Measurements from ENCODE around the gene RASL10A.

RASL10A gene

GRCh38 chr22:29269230-29269604 is 46.3 kb downstream of the RASL10A start:
- peaks cover 96% of the 10 kb centered on the region for H3K36me3 Mint-ChIP-seq (ENCODE audit: low read depth)
- no peaks in the 10 kb centered on the region for H3K9me3 Mint-ChIP-seq
- intact Hi-C loops (cut with micrococcal nuclease), result loop anchor here (2.0 kb wide), 3 partner anchors 34 to 116 kb away; no protein-coding TSS in a partner anchor
- H3K4me1 Mint-ChIP-seq (ENCODE audit: low read depth), result peaks cover 56% of the 10 kb centered on the region
- peak overlapping the region; percentile 100 for H3K27ac Mint-ChIP-seq
- H3K27me3 Mint-ChIP-seq, result no peaks in the 10 kb centered on the region
- peak overlapping the region; percentile 87 for H3K4me3 Mint-ChIP-seq

- intact Hi-C loops (cut with micrococcal nuclease), result loop anchor here (2.0 kb wide), 3 partner anchors 34 to 116 kb away; no protein-coding TSS in a partner anchor
Measured at GRCh38 chr22:29268511-29269229, 46.8 kb downstream of the RASL10A start.

GRCh38 chr22:29267858-29268510 is 47.5 kb downstream of the RASL10A start, which contains the start of the genes EWSR1 and RHBDD3:
Gene EWSR1 (plus strand): TSS chr22:29268268. CDS start chr22:29268337, 69 bp downstream.
Gene RHBDD3 (minus strand): TSS chr22:29267981. CDS start chr22:29265626, 2,355 bp downstream.
- H3K27me3 Mint-ChIP-seq, result no peaks in the 10 kb centered on the region
- peak within 1 kb of the TSS; percentile 100 for H3K27ac Mint-ChIP-seq
- H3K4me3 Mint-ChIP-seq, result peak within 1 kb of the TSS; percentile 87
- no peaks in the 10 kb centered on the region for H3K9me3 Mint-ChIP-seq
- H3K36me3 Mint-ChIP-seq (ENCODE audit: low read depth), result peaks cover 93% of the 10 kb centered on the region
- intact Hi-C loops (cut with micrococcal nuclease), result loop anchor here (2.0 kb wide), 3 partner anchors 35 to 115 kb away; no protein-coding TSS in a partner anchor
- H3K4me1 Mint-ChIP-seq (ENCODE audit: low read depth), result peaks cover 47% of the 10 kb centered on the region

More at GRCh38 chr22:29268511-29269229, 46.8 kb downstream of the RASL10A start:
- Mint-ChIP-seq H3K27ac (peak overlapping the region; percentile 100), H3K36me3 (ENCODE audit: low read depth) (peaks cover 96% of the 10 kb centered on the region), H3K4me3 (peak overlapping the region; percentile 87), H3K27me3 (no peaks in the 10 kb centered on the region), H3K9me3 (no peaks in the 10 kb centered on the region), H3K4me1 (ENCODE audit: low read depth) (peaks cover 54% of the 10 kb centered on the region)

DNA sequence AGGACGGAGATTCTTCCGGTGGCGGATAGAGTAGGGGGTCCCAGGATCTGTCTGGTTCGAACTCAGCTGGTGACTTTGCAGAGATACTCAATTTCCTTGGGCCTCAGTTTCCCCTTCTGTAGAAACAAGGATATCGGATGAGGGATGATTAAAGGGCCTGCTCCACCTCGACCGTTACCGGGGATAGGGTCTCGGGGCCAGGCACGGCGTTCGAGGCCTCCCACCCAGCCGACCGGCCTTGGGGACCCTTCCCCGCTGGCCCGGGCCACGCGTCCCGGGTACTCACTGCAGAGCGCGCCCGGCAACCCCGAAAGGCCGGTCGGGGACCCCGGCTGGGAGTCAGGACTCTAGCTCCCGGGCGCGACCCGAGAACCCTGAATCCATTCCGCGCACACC is 48.0 kb downstream of the RASL10A start:
- no peaks in the 10 kb centered on the region for H3K27me3 Mint-ChIP-seq
- peaks cover 46% of the 10 kb centered on the region for H3K4me1 Mint-ChIP-seq (ENCODE audit: low read depth)
- intact Hi-C loops (cut with micrococcal nuclease), result no loop called here
- H3K9me3 Mint-ChIP-seq, result no peaks in the 10 kb centered on the region
- H3K36me3 Mint-ChIP-seq (ENCODE audit: low read depth), result peaks cover 88% of the 10 kb centered on the region
- H3K27ac Mint-ChIP-seq, result peak overlapping the region; percentile 100
- H3K4me3 Mint-ChIP-seq, result peak overlapping the region; percentile 87

DNA sequence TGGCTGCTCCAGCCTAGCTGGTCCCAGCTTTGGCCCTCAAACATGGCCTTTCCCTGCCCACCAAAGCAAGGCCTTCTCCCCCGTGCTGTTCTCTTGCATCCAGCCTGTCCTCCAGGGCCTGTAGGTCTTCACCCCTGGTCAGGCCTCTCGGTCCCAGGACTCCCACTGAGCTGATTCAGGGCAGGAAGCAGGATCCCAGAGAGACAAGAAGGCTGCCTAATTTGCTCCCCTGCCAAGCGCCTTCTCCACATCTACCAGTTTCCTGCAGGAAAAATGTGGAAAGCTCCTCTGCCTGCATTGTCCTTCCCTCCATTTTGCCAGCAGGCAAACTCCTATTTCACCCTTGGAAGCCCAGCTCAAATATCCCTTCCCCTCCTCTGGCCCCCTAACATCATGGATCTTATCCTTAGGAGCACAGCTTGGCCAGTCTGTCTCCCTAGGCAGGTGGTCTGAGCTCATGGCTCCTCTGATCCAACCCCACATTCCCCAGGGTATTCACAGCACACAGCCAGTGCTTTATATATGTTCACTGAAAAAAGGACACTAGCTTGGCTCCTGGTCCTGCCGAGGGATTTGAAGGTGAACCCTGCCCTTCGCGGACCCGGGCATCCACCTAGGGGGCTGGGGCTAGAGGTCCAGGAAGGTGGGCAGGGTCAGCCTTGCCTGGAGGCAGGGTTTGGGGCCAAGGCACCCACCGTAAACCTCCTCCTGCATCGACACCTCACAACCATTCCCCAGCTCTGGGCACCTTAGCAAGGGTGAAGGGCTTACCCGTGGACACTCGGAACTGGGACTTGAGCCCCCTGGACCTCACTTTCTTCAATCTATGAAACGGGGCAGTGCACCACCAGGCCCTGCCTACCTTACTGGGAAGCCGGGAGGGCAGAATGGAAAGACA is 48.7 kb downstream of the RASL10A start:
- H3K4me3 Mint-ChIP-seq, result peak overlapping the region; percentile 87
- H3K36me3 Mint-ChIP-seq (ENCODE audit: low read depth), result peaks cover 82% of the 10 kb centered on the region
- H3K27me3 Mint-ChIP-seq, result no peaks in the 10 kb centered on the region
- peak overlapping the region; percentile 100 for H3K27ac Mint-ChIP-seq
- H3K9me3 Mint-ChIP-seq, result no peaks in the 10 kb centered on the region
- intact Hi-C loops (cut with micrococcal nuclease), result no loop called here
- H3K4me1 Mint-ChIP-seq (ENCODE audit: low read depth), result peaks cover 42% of the 10 kb centered on the region

DNA sequence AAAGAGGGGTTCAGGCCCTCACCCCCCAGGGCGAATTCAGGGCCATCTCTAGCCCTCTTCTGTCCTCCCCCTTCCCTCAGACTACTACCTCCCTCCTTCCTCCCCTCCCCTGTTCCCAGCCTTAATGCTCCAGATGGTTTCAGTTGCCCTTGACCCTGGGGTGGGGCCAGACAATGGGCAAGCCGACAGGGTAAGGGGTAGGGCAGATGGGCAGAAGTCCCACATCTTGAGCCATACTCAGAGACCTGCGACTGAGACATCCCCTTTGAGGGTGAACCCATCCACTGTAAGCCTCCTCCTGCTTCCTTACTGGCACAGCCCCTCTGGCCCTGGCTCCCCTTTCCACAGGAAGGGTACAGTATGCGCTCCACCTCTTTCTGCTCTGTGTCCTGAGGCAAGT is 49.6 kb downstream of the RASL10A start:
- intact Hi-C loops (cut with micrococcal nuclease), result no loop called here
- H3K4me3 Mint-ChIP-seq, result no peak overlapping the region
- peaks cover 34% of the 10 kb centered on the region for H3K4me1 Mint-ChIP-seq (ENCODE audit: low read depth)
- H3K27me3 Mint-ChIP-seq, result no peaks in the 10 kb centered on the region
- H3K36me3 Mint-ChIP-seq (ENCODE audit: low read depth), result peaks cover 76% of the 10 kb centered on the region
- H3K27ac Mint-ChIP-seq, result peak overlapping the region; percentile 100
- H3K9me3 Mint-ChIP-seq, result no peaks in the 10 kb centered on the region

DNA sequence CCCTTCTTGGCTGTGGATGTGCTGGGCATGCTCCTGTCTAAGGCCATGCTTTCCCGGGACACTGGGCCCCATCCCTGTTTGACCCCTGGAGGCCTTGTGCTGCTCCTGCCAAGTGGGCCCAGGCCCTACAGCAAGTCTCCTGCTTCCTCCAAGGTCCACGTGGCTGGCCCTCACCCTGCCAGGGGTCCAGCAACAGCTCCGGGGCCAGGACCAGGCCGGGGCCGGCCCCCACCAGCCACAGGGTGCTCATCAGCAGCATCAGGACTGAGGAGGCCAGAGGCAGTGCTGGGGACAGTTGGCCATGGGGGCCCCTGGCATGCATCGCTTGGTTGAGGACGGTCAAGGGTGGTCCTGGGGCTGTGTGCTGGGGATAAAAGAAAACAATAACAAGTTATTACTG is 50.2 kb downstream of the RASL10A start:
- Mint-ChIP-seq H3K27me3 (no peaks in the 10 kb centered on the region), H3K4me3 (no peak overlapping the region), H3K27ac (peak overlapping the region; percentile 100), H3K9me3 (no peaks in the 10 kb centered on the region), H3K36me3 (ENCODE audit: low read depth) (peaks cover 76% of the 10 kb centered on the region), H3K4me1 (ENCODE audit: low read depth) (peaks cover 28% of the 10 kb centered on the region)
- intact Hi-C loops (cut with micrococcal nuclease), result no loop called here

DNA sequence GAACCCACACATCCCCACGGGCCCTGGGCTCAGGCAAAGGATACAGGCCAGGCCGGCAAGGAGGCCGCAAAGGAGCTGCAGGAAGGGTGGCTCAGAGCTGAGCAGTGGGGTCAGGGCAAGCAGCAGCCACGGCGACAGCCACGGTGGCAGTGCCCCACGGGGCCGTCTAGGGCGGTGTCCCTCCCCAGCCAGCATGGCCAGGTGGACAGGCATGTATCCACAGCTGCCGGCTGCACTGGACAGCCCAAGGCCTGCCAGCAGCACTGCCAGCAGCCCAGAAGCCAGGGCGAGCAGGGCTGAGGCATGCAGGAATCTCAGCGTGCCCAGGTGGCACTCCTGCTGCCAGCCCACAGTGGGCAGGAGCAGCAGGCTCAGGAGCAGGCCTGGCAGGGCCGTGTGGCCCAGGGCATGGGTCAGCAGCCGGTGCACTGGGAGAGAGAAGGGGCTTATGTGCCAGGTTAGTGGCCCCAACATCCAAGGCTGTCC is 51.7 kb downstream of the RASL10A start:
- no peak overlapping the region for H3K27ac Mint-ChIP-seq
- intact Hi-C loops (cut with micrococcal nuclease), result no loop called here
- H3K36me3 Mint-ChIP-seq (ENCODE audit: low read depth), result peaks cover 79% of the 10 kb centered on the region
- H3K9me3 Mint-ChIP-seq, result no peaks in the 10 kb centered on the region
- H3K4me1 Mint-ChIP-seq (ENCODE audit: low read depth), result peaks cover 19% of the 10 kb centered on the region
- H3K27me3 Mint-ChIP-seq, result no peaks in the 10 kb centered on the region
- H3K4me3 Mint-ChIP-seq, result no peak overlapping the region

All from dendritic cell treated with granulocyte-macrophage colony-stimulating factor and Interleukin-4, amounts not matched to agents 40 ng/mL and 50 ng/mL, for 4 days (primary cell).